ENCODE data around the gene GLCCI1. TPM values are rescaled to one million over a fixed set of nuclear protein-coding genes. Genes with fewer than 3 reads are reported as not detected.

GLCCI1 gene
- total RNA-seq, 6 experiments from 2014 or later = 2.4 to 11.1 (median 5.0) TPM

DNA sequence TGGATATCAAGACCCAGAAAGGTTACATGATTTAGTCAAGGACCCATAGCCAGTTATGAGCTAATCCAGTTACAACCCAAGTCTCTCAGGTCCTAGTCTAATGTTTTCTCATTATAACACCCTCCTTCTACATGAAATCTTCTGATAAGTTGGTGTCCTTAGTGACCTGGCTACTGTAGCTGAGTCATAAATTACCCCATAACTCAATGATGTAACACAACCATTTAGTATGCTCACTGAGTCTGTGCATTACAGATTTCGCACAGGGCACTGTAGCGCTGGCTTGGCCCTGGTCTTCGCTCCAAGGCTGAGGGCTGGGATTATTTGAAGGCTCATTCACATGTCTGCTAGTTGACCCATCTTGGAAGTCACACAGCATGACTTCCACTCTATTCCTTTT, 36.0 kb upstream of the GLCCI1 start:
- no CpG with 5 or more reads among the region's 3 CpGs for WGBS (ENCODE audit: insufficient coverage, low coverage, low lambda C conversion rate, missing lambda C conversion rate)
- no peak for ATAC-seq
- intact Hi-C loops (cut with DNase I) = no loop called here

DNA sequence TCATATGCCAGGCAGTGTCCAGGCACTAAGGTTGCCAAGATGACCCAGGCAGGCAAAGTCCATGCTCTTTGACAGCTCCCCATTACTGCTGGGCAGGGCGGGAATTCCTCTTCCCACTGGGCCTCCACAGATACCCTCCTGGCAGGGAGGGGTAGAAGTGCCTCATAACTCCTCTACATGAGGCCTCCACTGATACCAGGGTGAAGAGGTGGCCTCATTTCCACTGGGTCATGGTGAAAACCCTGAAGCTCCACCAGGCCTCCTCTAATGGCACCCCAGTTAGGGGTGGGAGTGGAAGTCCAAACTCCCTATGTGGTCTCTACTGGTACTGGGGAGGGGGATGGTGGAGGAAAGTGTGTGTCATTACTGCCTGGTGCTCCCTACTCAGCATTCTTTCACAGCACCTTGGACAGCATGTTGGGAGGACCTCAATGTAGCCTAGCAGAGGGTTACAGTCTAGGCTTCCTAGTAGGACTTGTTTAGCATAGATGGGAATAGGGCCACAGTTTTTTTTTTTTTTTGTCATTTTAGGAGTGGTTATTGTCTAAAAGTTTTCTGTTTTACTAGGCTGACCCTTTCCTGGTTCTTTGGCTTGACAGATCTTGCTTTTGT, 34.6 kb upstream of the GLCCI1 start:
- ATAC-seq (no peak), DNase-seq (no peak)
- no CpG with 5 or more reads among the region's 1 CpG for WGBS (ENCODE audit: insufficient coverage, low coverage, low lambda C conversion rate, missing lambda C conversion rate)
- no peak for TF ChIP-seq POLR2A (IDR thresholded peaks at IDR 0.05)
- TF ChIP-seq, protein P1, sequence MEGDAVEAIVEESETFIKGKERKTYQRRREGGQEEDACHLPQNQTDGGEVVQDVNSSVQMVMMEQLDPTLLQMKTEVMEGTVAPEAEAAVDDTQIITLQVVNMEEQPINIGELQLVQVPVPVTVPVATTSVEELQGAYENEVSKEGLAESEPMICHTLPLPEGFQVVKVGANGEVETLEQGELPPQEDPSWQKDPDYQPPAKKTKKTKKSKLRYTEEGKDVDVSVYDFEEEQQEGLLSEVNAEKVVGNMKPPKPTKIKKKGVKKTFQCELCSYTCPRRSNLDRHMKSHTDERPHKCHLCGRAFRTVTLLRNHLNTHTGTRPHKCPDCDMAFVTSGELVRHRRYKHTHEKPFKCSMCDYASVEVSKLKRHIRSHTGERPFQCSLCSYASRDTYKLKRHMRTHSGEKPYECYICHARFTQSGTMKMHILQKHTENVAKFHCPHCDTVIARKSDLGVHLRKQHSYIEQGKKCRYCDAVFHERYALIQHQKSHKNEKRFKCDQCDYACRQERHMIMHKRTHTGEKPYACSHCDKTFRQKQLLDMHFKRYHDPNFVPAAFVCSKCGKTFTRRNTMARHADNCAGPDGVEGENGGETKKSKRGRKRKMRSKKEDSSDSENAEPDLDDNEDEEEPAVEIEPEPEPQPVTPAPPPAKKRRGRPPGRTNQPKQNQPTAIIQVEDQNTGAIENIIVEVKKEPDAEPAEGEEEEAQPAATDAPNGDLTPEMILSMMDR (IDR thresholded peaks at IDR 0.05) = no peak
- Histone ChIP-seq H3K9me3 (no peaks in the 10 kb centered on the region), H3K4me3 (no peak overlapping the region), H3K36me3 (no peaks in the 10 kb centered on the region), H3K27ac (no peak overlapping the region), H3K4me1 (no peaks in the 10 kb centered on the region), H3K27me3 (no peaks in the 10 kb centered on the region)
- intact Hi-C loops (cut with DNase I) = no loop called here

More for the DNA sequence above, 36.0 kb upstream of the GLCCI1 start:
- no peaks in the 10 kb centered on the region for H3K9me3 ChIP-seq
- no peaks in the 10 kb centered on the region for H3K4me1 ChIP-seq
- H3K27me3 ChIP-seq = no peaks in the 10 kb centered on the region
- H3K36me3 ChIP-seq = no peaks in the 10 kb centered on the region
- H3K27ac ChIP-seq = no peak overlapping the region
- H3K4me3 ChIP-seq = no peak overlapping the region
- no peak for DNase-seq
- no peak for TF ChIP-seq POLR2A (IDR thresholded peaks at IDR 0.05)
- TF ChIP-seq, protein P1 (IDR thresholded peaks at IDR 0.05) = no peak

DNA sequence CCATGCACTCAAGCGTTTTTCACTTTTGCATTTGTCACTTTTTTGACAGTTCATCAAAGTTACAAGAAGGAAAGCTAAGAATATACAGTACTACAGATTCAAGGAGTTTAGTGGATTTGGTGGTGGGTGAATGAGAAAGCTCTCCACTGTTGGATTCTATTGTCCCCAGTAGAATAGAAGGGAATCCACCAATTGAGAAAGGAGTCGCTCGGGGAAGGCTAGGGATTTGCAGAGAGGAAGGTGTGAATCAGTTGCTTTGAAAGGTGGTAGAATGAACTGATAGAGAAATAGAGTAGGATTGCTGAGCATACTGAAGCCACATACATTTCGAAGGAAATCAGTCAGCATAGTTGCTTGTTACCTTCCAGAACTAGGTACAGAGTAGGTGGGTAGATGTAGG, 33.7 kb upstream of the GLCCI1 start:
- 86% methylated on average over 4 of the region's 4 CpGs for WGBS (ENCODE audit: insufficient coverage, low coverage, low lambda C conversion rate, missing lambda C conversion rate)
- no peak overlapping the region for H3K27ac ChIP-seq
- H3K27me3 ChIP-seq = no peaks in the 10 kb centered on the region
- H3K9me3 ChIP-seq = no peaks in the 10 kb centered on the region
- H3K36me3 ChIP-seq = no peaks in the 10 kb centered on the region
- no peaks in the 10 kb centered on the region for H3K4me1 ChIP-seq
- DNase-seq = no peak
- no peak for TF ChIP-seq POLR2A (IDR thresholded peaks at IDR 0.05)
- TF ChIP-seq, protein P1 (IDR thresholded peaks at IDR 0.05) = no peak
- H3K4me3 ChIP-seq = no peak overlapping the region
- intact Hi-C loops (cut with DNase I) = no loop called here
- no peak for ATAC-seq

DNA sequence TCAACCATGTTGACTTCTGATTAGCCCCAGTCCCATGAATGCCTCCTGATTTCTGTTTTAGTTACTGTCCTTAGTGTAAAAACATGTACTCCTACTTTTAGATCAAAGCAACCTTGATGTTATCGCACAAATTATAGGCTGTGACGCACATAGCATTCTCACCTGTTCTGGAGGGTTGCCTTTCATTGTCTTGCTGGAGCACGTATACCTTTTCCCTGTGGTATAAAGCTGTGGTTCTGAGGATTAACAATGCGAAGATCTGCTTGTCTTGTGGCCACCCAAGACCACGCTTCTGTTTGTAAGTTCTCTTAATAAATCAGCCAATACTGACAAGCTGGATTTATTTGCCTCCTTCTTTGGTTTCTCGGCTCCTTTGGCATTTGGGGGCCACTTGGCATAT, 30.1 kb upstream of the GLCCI1 start:
- no peaks in the 10 kb centered on the region for H3K9me3 ChIP-seq
- H3K4me3 ChIP-seq = no peak overlapping the region
- H3K27me3 ChIP-seq = no peaks in the 10 kb centered on the region
- TF ChIP-seq POLR2A (IDR thresholded peaks at IDR 0.05) = no peak
- H3K36me3 ChIP-seq = no peaks in the 10 kb centered on the region
- intact Hi-C loops (cut with DNase I) = no loop called here
- ATAC-seq (no peak), DNase-seq (no peak)
- no peaks in the 10 kb centered on the region for H3K4me1 ChIP-seq
- no peak overlapping the region for H3K27ac ChIP-seq
- WGBS (ENCODE audit: insufficient coverage, low coverage, low lambda C conversion rate, missing lambda C conversion rate) = 78% methylated on average over 6 of the region's 6 CpGs

DNA sequence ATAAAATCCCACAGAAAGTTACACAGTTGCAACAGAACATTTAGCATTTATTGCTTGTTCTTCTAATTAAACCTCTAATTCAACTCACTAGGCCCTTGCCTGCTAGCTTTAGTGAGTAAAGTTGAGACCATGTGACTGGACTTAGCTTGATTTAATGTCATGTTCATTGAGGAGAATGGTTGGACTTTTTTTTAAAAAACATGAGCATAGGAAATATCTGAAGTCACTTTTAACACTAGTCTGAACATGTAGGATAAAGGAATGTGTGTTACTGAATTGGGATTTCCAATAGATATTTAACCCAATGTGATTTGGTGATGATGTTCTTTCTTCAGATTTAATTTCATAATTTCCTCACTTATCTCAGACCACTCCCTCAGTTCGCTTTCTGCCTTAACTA, 24.6 kb upstream of the GLCCI1 start:
- Histone ChIP-seq H3K27ac (no peak overlapping the region), H3K4me3 (no peak overlapping the region), H3K36me3 (no peaks in the 10 kb centered on the region), H3K4me1 (no peaks in the 10 kb centered on the region), H3K9me3 (no peaks in the 10 kb centered on the region), H3K27me3 (no peaks in the 10 kb centered on the region)
- WGBS (ENCODE audit: insufficient coverage, low coverage, low lambda C conversion rate, missing lambda C conversion rate) = 91% methylated on average over 1 of the region's 1 CpG
- intact Hi-C loops (cut with DNase I) = no loop called here
- ATAC-seq (no peak), DNase-seq (no peak)
- no peak for TF ChIP-seq POLR2A (IDR thresholded peaks at IDR 0.05)
- TF ChIP-seq, protein P1 (IDR thresholded peaks at IDR 0.05) = no peak

All from right lobe of liver (tissue), 6 donors.